Left ventricle myocardium inferior (tissue), 1 donor: ENCODE measurements around the gene RNF13. TPM values are rescaled to one million over a fixed set of nuclear protein-coding genes. Genes with fewer than 3 reads are reported as not detected.

Experiments
- DNase-seq: peaks from one replicate; pipeline ENCODE4 v3.0.0-alpha.2; 2020
- H3K27ac ChIP-seq: fragments of 200-600 bp; replicated peaks from 2 replicates; pipeline ENCODE4 v1.8.0; 2021
- H3K27me3 ChIP-seq: fragments of 200-600 bp; 2 replicates; pipeline ENCODE4 v1.8.0; 2021; ENCODE audit warnings: low read depth
- H3K36me3 ChIP-seq: fragments of 200-600 bp; 2 replicates; pipeline ENCODE4 v1.8.0; 2021
- H3K4me1 ChIP-seq: fragments of 200-600 bp; 2 replicates; pipeline ENCODE4 v1.8.0; 2021
- H3K4me3 ChIP-seq: fragments of 200-600 bp; 2 replicates; pipeline ENCODE4 v1.8.0; 2021; ENCODE audit warnings: mild to moderate bottlenecking, moderate library complexity
- H3K9me3 ChIP-seq: fragments of 200-600 bp; replicated peaks from 2 replicates; pipeline ENCODE4 v1.8.0; 2021
- intact Hi-C: fragments of 100-400 bp; cut with micrococcal nuclease; formaldehyde crosslinking; loops from one replicate; pipeline ENCODE4 v1.11.0; 2022
- total RNA-seq: library from RNA; stranded (reverse); fragmentation: NEBNext Ultra II Directional; extraction: Animal tissue kit (Norgen Biotek cat#: 25700); gene quantifications from one replicate; pipeline ENCODE4 v1.2.1, GENCODE V29; 2021
- TF ChIP-seq, protein P1 (sequence below): fragments of 200-600 bp; IDR thresholded peaks from 2 replicates; pipeline ENCODE4 v1.8.0; 2021; ENCODE audit warnings: antibody characterized with exemption, mild to moderate bottlenecking, borderline replicate concordance
- donor health status: DM: no; HTN: yes; CAD: no; lungs with severe emphysema.

The RNF13 gene
- total RNA-seq, 1 donor from 2014 or later: 47.7 TPM

DNA sequence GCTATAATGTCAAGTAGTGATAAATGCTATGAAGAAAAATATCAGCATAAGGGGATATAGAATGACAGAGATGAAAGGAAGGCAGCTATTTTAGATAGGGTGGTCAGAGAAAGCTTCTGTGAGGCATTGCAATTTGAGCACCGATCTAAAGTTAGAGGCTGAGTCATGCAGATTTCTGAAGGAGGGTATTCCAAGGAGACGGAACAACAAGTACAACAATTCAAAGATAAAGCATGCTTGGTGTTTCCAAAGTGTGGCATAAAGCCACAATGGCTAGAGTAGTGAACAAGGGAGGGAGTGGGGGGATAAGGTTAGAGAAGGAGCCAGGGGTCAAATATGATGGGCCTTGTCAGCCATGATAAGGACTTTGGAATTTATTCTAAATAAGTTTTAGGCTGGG lies 85.8 kb downstream of the RNF13 start:
- Histone ChIP-seq H3K36me3 (peaks cover 3% of the 10 kb centered on the region), H3K4me3 (no peak overlapping the region), H3K4me1 (peaks cover 51% of the 10 kb centered on the region), H3K9me3 (no peaks in the 10 kb centered on the region), H3K27ac (peak overlapping the region; percentile 82), H3K27me3 (no peaks in the 10 kb centered on the region)
- intact Hi-C loops: no loop called here
- TF ChIP-seq, protein P1, sequence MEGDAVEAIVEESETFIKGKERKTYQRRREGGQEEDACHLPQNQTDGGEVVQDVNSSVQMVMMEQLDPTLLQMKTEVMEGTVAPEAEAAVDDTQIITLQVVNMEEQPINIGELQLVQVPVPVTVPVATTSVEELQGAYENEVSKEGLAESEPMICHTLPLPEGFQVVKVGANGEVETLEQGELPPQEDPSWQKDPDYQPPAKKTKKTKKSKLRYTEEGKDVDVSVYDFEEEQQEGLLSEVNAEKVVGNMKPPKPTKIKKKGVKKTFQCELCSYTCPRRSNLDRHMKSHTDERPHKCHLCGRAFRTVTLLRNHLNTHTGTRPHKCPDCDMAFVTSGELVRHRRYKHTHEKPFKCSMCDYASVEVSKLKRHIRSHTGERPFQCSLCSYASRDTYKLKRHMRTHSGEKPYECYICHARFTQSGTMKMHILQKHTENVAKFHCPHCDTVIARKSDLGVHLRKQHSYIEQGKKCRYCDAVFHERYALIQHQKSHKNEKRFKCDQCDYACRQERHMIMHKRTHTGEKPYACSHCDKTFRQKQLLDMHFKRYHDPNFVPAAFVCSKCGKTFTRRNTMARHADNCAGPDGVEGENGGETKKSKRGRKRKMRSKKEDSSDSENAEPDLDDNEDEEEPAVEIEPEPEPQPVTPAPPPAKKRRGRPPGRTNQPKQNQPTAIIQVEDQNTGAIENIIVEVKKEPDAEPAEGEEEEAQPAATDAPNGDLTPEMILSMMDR: no peak
- DNase-seq: no peak

DNA sequence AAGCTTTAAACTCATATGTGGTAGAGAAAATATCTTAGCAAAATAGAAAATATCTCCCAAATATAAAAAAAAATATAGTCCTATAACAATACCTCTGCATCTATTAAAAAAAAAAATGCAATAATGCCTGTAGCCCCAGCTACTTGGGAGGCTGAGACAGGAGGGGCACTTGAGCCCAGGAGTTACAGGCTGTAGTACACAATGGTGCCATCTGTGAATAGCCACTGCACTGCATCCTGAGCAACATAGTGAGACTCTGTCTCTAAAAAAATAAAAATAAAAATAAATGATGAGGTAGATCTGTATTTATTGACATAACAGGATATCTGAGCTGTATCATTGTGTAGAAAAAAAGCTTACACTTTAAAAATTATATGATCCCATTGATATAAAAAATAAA lies 87.3 kb downstream of the RNF13 start:
- peaks cover 5% of the 10 kb centered on the region for H3K36me3 ChIP-seq
- TF ChIP-seq, protein P1: no peak

DNA sequence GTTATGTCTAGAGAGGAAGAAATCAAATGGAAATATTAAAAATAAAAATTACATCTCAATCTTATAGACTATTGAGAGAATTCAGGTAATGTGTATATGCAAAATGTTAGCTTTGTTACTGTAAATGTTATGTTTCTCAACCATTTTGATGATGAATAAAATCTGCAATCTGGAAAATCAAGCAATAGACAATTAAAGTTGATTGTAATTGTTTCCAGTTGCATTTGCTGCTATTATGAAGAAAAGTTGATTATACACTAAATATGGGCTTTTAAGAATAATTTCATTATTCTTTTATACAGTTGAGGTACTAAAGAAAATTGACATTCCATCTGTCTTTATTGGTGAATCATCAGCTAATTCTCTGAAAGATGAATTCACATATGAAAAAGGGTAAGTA lies 88.8 kb downstream of the RNF13 start:
- intact Hi-C loops: no loop called here
- TF ChIP-seq, protein P1: no peak

More for the DNA sequence above, 87.3 kb downstream of the RNF13 start:
- Histone ChIP-seq H3K4me3 (no peak overlapping the region), H3K27me3 (no peaks in the 10 kb centered on the region), H3K27ac (no peak overlapping the region), H3K9me3 (no peaks in the 10 kb centered on the region), H3K4me1 (peaks cover 36% of the 10 kb centered on the region)
- intact Hi-C loops: no loop called here
- no peak for DNase-seq

DNA sequence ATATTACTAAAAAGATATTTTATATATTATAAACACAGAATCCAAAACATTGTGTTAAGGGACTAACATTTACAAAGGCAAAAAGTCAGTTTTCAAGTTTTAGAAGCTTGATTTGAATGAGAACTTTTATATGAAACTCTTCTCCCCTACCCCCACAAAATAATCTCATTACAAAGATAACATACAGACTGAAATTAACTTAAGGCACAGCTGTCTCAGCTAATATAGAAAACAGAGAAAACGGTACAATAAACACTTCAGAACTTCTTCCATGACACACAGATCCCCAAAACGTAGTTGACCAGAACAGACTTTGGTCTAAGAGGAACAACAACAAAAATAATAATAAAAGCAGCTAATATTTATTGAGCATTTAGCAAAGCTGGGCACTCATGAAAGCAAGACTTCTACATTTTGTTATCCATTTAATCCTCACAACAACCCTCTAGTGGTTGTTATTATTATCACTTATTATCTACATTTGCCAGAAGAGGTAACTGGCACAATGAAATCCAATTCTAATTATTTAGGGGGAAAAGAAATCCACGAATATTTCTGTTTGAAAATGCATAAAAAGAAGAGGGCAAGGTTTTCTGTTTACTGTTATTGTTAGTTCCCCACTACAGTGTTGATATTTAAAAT lies 89.6 kb downstream of the RNF13 start:
- Histone ChIP-seq H3K4me3 (no peak overlapping the region), H3K4me1 (peaks cover 25% of the 10 kb centered on the region), H3K27me3 (no peaks in the 10 kb centered on the region), H3K9me3 (no peaks in the 10 kb centered on the region), H3K36me3 (peaks cover 4% of the 10 kb centered on the region), H3K27ac (no peak overlapping the region)
- TF ChIP-seq, protein P1: peak; percentile 31
- no peak for DNase-seq
- intact Hi-C loops: no loop called here

More for the DNA sequence above, 88.8 kb downstream of the RNF13 start:
- Histone ChIP-seq H3K4me3 (no peak overlapping the region), H3K27me3 (no peaks in the 10 kb centered on the region), H3K4me1 (peaks cover 31% of the 10 kb centered on the region), H3K27ac (no peak overlapping the region), H3K9me3 (no peaks in the 10 kb centered on the region), H3K36me3 (peaks cover 7% of the 10 kb centered on the region)
- no peak for DNase-seq

DNA sequence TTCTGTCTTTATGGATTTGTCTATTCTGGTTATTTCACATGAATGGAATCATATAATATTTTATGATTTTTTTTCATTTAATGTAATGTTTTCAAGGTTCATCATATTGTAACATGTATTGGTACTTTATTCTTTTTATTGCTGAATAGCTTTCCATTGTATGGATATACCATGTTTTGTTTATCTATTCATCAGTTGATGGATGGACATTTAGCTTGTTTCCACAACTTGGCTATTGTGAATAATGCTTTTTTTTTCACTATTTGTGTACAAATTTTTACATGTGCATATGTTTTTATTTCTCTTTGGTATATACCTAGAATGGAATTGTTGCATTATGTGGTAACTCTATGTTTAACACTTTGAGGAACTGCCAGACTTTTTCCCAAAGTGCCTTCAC lies 93.0 kb downstream of the RNF13 start:
- H3K4me3 ChIP-seq: no peak overlapping the region
- TF ChIP-seq, protein P1: no peak
- H3K9me3 ChIP-seq: no peaks in the 10 kb centered on the region
- peaks cover 4% of the 10 kb centered on the region for H3K36me3 ChIP-seq
- intact Hi-C loops: no loop called here
- peaks cover 30% of the 10 kb centered on the region for H3K4me1 ChIP-seq
- no peaks in the 10 kb centered on the region for H3K27me3 ChIP-seq
- no peak for DNase-seq
- H3K27ac ChIP-seq: no peak overlapping the region
